Activated T-cell treated with anti-CD3 and anti-CD28 coated beads, Interleukin-2, amount 50 U/mL, for 1 hour (primary cell): ENCODE measurements around the gene MFNG.
"Not testable (repeated sequence)": the region's sequence is repeated elsewhere in the genome, so short reads cannot be mapped to it uniquely, and the experiment has no call there.

ENCODE experiments used
- DNase-seq: peaks from one replicate; pipeline ENCODE4 v3.0.0-alpha.2; 2020

MFNG gene

GRCh38 chr22:37486224-37486845 is at the start of gene MFNG:
Gene MFNG (minus strand): TSS chr22:37486384. CDS start chr22:37486177, 207 bp downstream.
- DNase-seq: peak; percentile 77

GRCh38 chr22:37535159-37535558 is 49.0 kb upstream of the MFNG start:
- DNase-seq: no peak

- DNase-seq: no peak
These were observed 48.3 kb upstream of the MFNG start for GRCh38 chr22:37534445-37534844.

- DNase-seq: no peak
These were observed 47.8 kb upstream of the MFNG start for GRCh38 chr22:37533995-37534394.

GRCh38 chr22:37529652-37530345 is 43.6 kb upstream of the MFNG start:
- no peak for DNase-seq

- DNase-seq: not testable (repeated sequence)
These were observed 41.8 kb upstream of the MFNG start for GRCh38 chr22:37527952-37528351.

- not testable (repeated sequence) for DNase-seq
These were observed 41.0 kb upstream of the MFNG start for GRCh38 chr22:37527081-37527752.

- no peak for DNase-seq
These were observed 40.2 kb upstream of the MFNG start for GRCh38 chr22:37526376-37526775.

- no peak for DNase-seq
These were observed 39.7 kb upstream of the MFNG start for GRCh38 chr22:37525746-37526350.

GRCh38 chr22:37525073-37525745 is 39.0 kb upstream of the MFNG start:
- no peak for DNase-seq

- no peak for DNase-seq
These were observed 36.3 kb upstream of the MFNG start for GRCh38 chr22:37522482-37522881.

- DNase-seq: no peak
These were observed 35.1 kb upstream of the MFNG start for GRCh38 chr22:37521236-37521739.

- DNase-seq: no peak
These were observed 34.6 kb upstream of the MFNG start for GRCh38 chr22:37520776-37521191.

GRCh38 chr22:37519268-37520195 is 33.3 kb upstream of the MFNG start, which contains the start of gene CARD10:
Gene CARD10 (minus strand): TSS chr22:37519415. CDS start chr22:37519200, 215 bp downstream.
- peak; percentile 41 for DNase-seq

GRCh38 chr22:37518509-37519267 is 32.5 kb upstream of the MFNG start:
- no peak for DNase-seq

- no peak for DNase-seq
These were observed 31.8 kb upstream of the MFNG start for GRCh38 chr22:37517826-37518450.

GRCh38 chr22:37516456-37516855 is 30.3 kb upstream of the MFNG start:
- DNase-seq: no peak

- DNase-seq: no peak
These were observed 29.7 kb upstream of the MFNG start for GRCh38 chr22:37515901-37516300.

- DNase-seq: no peak
These were observed 28.4 kb upstream of the MFNG start for GRCh38 chr22:37514526-37515051.
